Nephron progenitor cell (in vitro differentiated cells): Measurements from ENCODE around the gene SMIM28.
"Not testable (repeated sequence)": the region's sequence is repeated elsewhere in the genome, so short reads cannot be mapped to it uniquely, and the experiment has no call there.

ENCODE experiments used
- DNase-seq: peaks from one replicate; pipeline ENCODE4 v3.0.0; 2021
- H3K27ac Mint-ChIP-seq: 2 replicates; pipeline ENCODE4 v1.8.0; 2021; ENCODE audit warnings: mild to moderate bottlenecking, moderate library complexity, mixed read lengths
- H3K27me3 Mint-ChIP-seq: 2 replicates; pipeline ENCODE4 v1.8.0; 2021; ENCODE audit warnings: mild to moderate bottlenecking, low read depth, mixed read lengths; ENCODE audit not compliant: poor library complexity
- H3K36me3 Mint-ChIP-seq: 2 replicates; pipeline ENCODE4 v1.8.0; 2021; ENCODE audit warnings: low read depth, mixed read lengths
- H3K4me1 Mint-ChIP-seq: 2 replicates; pipeline ENCODE4 v1.8.0; 2021; ENCODE audit warnings: mixed read lengths
- H3K4me3 Mint-ChIP-seq: 2 replicates; pipeline ENCODE4 v1.8.0; 2021; ENCODE audit warnings: mild to moderate bottlenecking, moderate library complexity, mixed read lengths
- H3K9me3 Mint-ChIP-seq: 2 replicates; pipeline ENCODE4 v1.8.0; 2021; ENCODE audit warnings: mild to moderate bottlenecking, moderate library complexity, mixed read lengths
- CTCF ChIP-seq: fragments of 200-600 bp; sonication (generic); IDR thresholded peaks from 2 replicates; pipeline ENCODE4 v1.5.0; 2021; ENCODE audit warnings: antibody characterized with exemption

SMIM28 gene

DNA sequence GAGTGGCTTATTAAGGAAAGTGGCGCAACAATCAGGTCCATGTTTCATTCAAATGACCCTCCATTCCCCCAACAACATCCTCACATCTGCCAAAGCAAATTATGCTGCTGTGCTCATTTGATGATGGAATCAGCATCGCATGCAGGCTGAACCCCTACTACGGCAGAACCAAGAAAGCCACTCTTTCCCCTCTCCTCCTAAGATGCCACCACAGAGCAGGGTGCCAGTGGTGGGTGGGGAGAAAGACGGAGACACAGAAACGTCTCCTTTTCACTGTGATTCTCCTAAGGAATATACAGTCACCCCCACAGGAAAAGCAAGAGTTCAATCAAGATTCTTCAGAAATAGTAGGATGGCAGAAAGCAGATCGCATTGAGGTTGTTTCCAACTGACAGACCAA is 43.4 kb downstream of the SMIM28 start:
- no peaks in the 10 kb centered on the region for H3K4me1 Mint-ChIP-seq
- peaks cover 74% of the 10 kb centered on the region for H3K36me3 Mint-ChIP-seq
- H3K27ac Mint-ChIP-seq = no peak overlapping the region

DNA sequence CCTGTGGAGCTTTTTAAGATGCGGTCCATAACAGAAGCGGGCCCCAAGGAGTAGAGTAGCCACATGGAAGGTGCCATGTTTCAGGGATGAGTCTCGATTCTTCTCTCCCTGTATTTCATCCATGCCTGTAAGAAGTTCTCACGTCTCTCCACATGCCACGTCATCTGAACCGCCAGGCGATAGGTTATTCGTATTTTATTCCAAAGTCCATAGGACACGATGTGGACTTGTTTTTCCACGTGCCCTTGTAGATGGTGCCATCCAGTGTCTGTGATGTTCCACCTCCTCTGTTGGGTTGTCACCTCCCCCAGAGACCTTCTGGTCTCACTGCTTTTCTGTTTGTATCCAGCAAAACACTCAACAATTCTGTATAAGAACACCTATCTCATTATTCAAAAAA is 43.9 kb downstream of the SMIM28 start:
- TF ChIP-seq CTCF = no peak
- Mint-ChIP-seq H3K36me3 (peaks cover 74% of the 10 kb centered on the region), H3K27ac (no peak overlapping the region), H3K9me3 (peaks cover 4% of the 10 kb centered on the region), H3K4me1 (no peaks in the 10 kb centered on the region), H3K27me3 (no peaks in the 10 kb centered on the region), H3K4me3 (no peak overlapping the region)
- DNase-seq = no peak

More for the DNA sequence above, 43.4 kb downstream of the SMIM28 start:
- H3K9me3 Mint-ChIP-seq = peaks cover 4% of the 10 kb centered on the region
- no peaks in the 10 kb centered on the region for H3K27me3 Mint-ChIP-seq
- no peak for TF ChIP-seq CTCF
- H3K4me3 Mint-ChIP-seq = no peak overlapping the region
- no peak for DNase-seq

GRCh38 chr6:138422861-138423260 is 45.2 kb downstream of the SMIM28 start:
- no peak for DNase-seq
- peaks cover 68% of the 10 kb centered on the region for H3K36me3 Mint-ChIP-seq
- H3K9me3 Mint-ChIP-seq = peaks cover 4% of the 10 kb centered on the region
- no peaks in the 10 kb centered on the region for H3K4me1 Mint-ChIP-seq
- H3K4me3 Mint-ChIP-seq = no peak overlapping the region
- H3K27me3 Mint-ChIP-seq = no peaks in the 10 kb centered on the region
- no peak overlapping the region for H3K27ac Mint-ChIP-seq
- TF ChIP-seq CTCF = no peak

GRCh38 chr6:138424004-138424904 is 46.5 kb downstream of the SMIM28 start:
- no peaks in the 10 kb centered on the region for H3K27me3 Mint-ChIP-seq
- H3K36me3 Mint-ChIP-seq = peaks cover 54% of the 10 kb centered on the region
- DNase-seq = no peak
- no peak overlapping the region for H3K4me3 Mint-ChIP-seq
- H3K27ac Mint-ChIP-seq = no peak overlapping the region
- no peaks in the 10 kb centered on the region for H3K9me3 Mint-ChIP-seq
- H3K4me1 Mint-ChIP-seq = peaks cover 2% of the 10 kb centered on the region
- TF ChIP-seq CTCF = no peak

- H3K27ac Mint-ChIP-seq, H3K9me3 Mint-ChIP-seq, H3K27me3 Mint-ChIP-seq, H3K4me3 Mint-ChIP-seq, DNase-seq: not testable (repeated sequence)
- peaks cover 12% of the 10 kb centered on the region for H3K4me1 Mint-ChIP-seq
- peaks cover 45% of the 10 kb centered on the region for H3K36me3 Mint-ChIP-seq
Measured at GRCh38 chr6:138425256-138425655, 47.6 kb downstream of the SMIM28 start.

DNA sequence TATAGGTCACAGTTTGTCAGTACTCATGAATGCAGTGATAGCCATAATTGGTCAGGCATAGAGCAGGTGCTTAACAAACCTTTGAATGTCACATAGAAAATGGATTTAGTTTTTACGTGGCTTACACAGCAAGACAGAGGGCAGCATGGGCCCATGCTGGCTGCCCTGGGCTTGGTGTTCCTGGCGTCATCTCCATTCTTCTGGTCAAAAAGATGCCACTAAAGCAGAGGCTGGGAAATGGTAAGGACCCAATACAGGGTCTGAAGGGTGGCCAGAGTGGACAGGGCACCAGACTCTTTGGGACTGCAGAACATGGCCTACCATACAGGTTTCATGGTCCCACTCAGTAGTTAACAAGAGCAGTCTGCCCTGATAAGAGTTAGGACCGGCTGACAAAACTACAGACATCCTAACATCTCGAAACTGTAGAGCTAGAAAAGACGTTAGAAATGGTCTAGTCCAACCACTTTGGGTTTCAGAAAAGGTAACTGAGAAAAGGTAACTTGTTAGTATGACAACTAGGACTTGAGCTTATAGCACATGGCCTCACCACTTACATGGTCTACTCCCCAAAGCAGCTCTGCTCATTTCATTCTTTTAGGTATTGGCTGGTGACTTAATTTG is 48.9 kb downstream of the SMIM28 start:
- Mint-ChIP-seq H3K4me1 (peaks cover 26% of the 10 kb centered on the region), H3K27me3 (no peaks in the 10 kb centered on the region), H3K9me3 (no peaks in the 10 kb centered on the region), H3K4me3 (no peak overlapping the region), H3K27ac (no peak overlapping the region), H3K36me3 (peaks cover 37% of the 10 kb centered on the region)
- TF ChIP-seq CTCF = no peak
- DNase-seq = no peak
